ENCODE measurements around the gene TMEM233. TPM values are rescaled to one million over a fixed set of nuclear protein-coding genes. Genes with fewer than 3 reads are reported as not detected.

The TMEM233 gene
- polyA plus RNA-seq, 3 donors = not detected

- TF ChIP-seq CTCF (IDR thresholded peaks at IDR 0.05) = no peak
- peaks cover 35% of the 10 kb centered on the region for H3K4me1 Mint-ChIP-seq
- WGBS (ENCODE audit: insufficient coverage) = no CpG with 5 or more reads among the region's 2 CpGs
- Histone ChIP-seq H3K9ac (ENCODE audit: insufficient read depth, low read length, poor library complexity, severe bottlenecking) (no peak overlapping the region), H2AFZ (ENCODE audit: insufficient read depth, low read depth, low read length, poor library complexity, severe bottlenecking) (peak overlapping the region; percentile 74), H3K9me3 (replicated peaks in 1 of 2; ENCODE audit: control insufficient read depth in 1 of 2, insufficient read depth in 1 of 2, low read length in 2 of 2) (no peaks in the 10 kb centered on the region), H3K27ac (ENCODE audit: low read depth in 1 of 2, low read length in 2 of 2) (peak overlapping the region in 1 of 2 donors; percentile 95), H3K4me1 (ENCODE audit: control insufficient read depth in 1 of 2, insufficient read depth in 2 of 2, low read length in 2 of 2) (peaks cover 28 to 37% of the 10 kb centered on the region in 2 donors), H3K27me3 (ENCODE audit: control insufficient read depth in 2 of 2, insufficient read depth in 2 of 2, low read length in 2 of 2) (no peaks in the 10 kb centered on the region), H3K4me3 (replicated peaks in 1 of 3; ENCODE audit: low read depth in 2 of 3, low read length in 3 of 3) (peak overlapping the region in 1 of 3 experiments; percentile 98), H3K79me2 (ENCODE audit: insufficient read depth, low read length) (peaks cover 46% of the 10 kb centered on the region), H3K36me3 (replicated peaks in 1 of 2; ENCODE audit: control insufficient read depth in 1 of 2, insufficient read depth in 2 of 2, low read length in 2 of 2) (peaks cover 8 to 17% of the 10 kb centered on the region in 2 donors), H4K20me1 (ENCODE audit: insufficient read depth, low read length) (peaks cover under 1% of the 10 kb centered on the region), H3K4me2 (replicated peaks; ENCODE audit: extremely low read depth, low read length, poor library complexity, severe bottlenecking) (peak overlapping the region; percentile 87)
- peak; percentile 23 to 58 (median 42) for DNase-seq
- H3K9me3 Mint-ChIP-seq = peaks cover 0 to 3% (median 0%) of the 10 kb centered on the region in 7 donors
- peaks cover 0 to 2% (median 2%) of the 10 kb centered on the region in 3 donors for H3K27me3 Mint-ChIP-seq (ENCODE audit: low read depth in 3 of 3)
- H3K4me3 Mint-ChIP-seq = peak overlapping the region; percentile 44 to 75
- H3K36me3 Mint-ChIP-seq = peaks cover 14 to 15% of the 10 kb centered on the region in 2 donors
- intact Hi-C loops (cut with micrococcal nuclease) = no loop called here
- peak overlapping the region; percentile 65 to 90 (median 85) for H3K27ac Mint-ChIP-seq
Measured at GRCh38 chr12:119666226-119666795, 72.7 kb downstream of the TMEM233 start.

DNA sequence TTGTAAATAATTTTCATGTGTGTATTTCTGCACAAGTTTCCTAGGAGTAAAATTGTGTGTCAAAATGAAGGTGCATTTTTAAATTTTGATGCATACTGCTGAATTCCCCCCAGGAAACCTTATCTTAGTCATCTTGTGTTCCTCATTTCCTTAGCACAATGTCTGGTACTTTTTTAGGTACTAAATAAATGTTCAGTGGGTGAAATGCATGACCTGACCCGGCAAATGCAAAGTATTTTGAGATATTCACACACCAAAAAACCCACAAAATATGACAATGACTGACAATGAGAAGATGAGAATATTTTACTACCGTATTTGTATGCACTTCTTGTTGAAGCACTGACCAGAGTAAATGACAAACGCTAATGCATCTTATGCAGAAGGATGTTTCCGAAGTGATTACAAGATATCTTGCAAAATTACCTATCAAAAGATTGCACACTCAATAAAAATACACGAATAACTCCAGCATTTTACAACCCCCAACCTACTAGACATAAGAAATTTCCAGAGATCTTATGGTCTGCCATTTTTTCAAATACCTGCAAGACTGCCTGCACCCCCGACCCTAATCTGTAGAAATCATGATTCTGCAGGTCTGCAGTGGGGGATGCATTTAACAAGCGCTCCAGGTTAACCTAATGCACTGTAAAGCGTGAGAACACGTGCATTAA is 73.5 kb downstream of the TMEM233 start:
- H4K20me1 ChIP-seq (ENCODE audit: insufficient read depth, low read length) = peaks cover 6% of the 10 kb centered on the region
- peak overlapping the region; percentile 87 for H3K4me2 ChIP-seq (replicated peaks; ENCODE audit: extremely low read depth, low read length, poor library complexity, severe bottlenecking)
- H3K4me1 Mint-ChIP-seq = peaks cover 35% of the 10 kb centered on the region
- peaks cover 20 to 21% of the 10 kb centered on the region in 2 donors for H3K36me3 Mint-ChIP-seq
- intact Hi-C loops (cut with micrococcal nuclease) = no loop called here
- peak overlapping the region; percentile 74 to 98 (median 93) for H3K4me3 ChIP-seq (replicated peaks in 1 of 3; ENCODE audit: low read depth in 2 of 3, low read length in 3 of 3)
- H3K4me3 Mint-ChIP-seq = peak overlapping the region; percentile 88 to 92
- 0% methylated on average over 4 of the region's 9 CpGs for WGBS (ENCODE audit: insufficient coverage)
- no peaks in the 10 kb centered on the region for H3K9me3 ChIP-seq (replicated peaks in 1 of 2; ENCODE audit: control insufficient read depth in 1 of 2, insufficient read depth in 1 of 2, low read length in 2 of 2)
- H3K36me3 ChIP-seq (replicated peaks in 1 of 2; ENCODE audit: control insufficient read depth in 1 of 2, insufficient read depth in 2 of 2, low read length in 2 of 2) = peaks cover 15 to 25% of the 10 kb centered on the region in 2 donors
- TF ChIP-seq CTCF (IDR thresholded peaks at IDR 0.05) = no peak
- peaks cover 0 to 3% (median 0%) of the 10 kb centered on the region in 7 donors for H3K9me3 Mint-ChIP-seq
- peaks cover 53% of the 10 kb centered on the region for H3K79me2 ChIP-seq (ENCODE audit: insufficient read depth, low read length)
- H2AFZ ChIP-seq (ENCODE audit: insufficient read depth, low read depth, low read length, poor library complexity, severe bottlenecking) = peak overlapping the region; percentile 99
- peak overlapping the region in 1 of 2 donors; percentile 95 for H3K27ac ChIP-seq (ENCODE audit: low read depth in 1 of 2, low read length in 2 of 2)
- peaks cover 0 to 2% (median 2%) of the 10 kb centered on the region in 3 donors for H3K27me3 Mint-ChIP-seq (ENCODE audit: low read depth in 3 of 3)
- H3K27ac Mint-ChIP-seq = peak overlapping the region; percentile 29 to 90 (median 88)
- DNase-seq = peak in 2 of 3 donors; percentile 20 to 64
- H3K27me3 ChIP-seq (ENCODE audit: control insufficient read depth in 2 of 2, insufficient read depth in 2 of 2, low read length in 2 of 2) = no peaks in the 10 kb centered on the region
- H3K9ac ChIP-seq (ENCODE audit: insufficient read depth, low read length, poor library complexity, severe bottlenecking) = peak overlapping the region; percentile 97
- peaks cover 28 to 37% of the 10 kb centered on the region in 2 donors for H3K4me1 ChIP-seq (ENCODE audit: control insufficient read depth in 1 of 2, insufficient read depth in 2 of 2, low read length in 2 of 2)
